Stimulated activated CD8-positive, alpha-beta memory T cell treated with anti-CD3 and anti-CD28 coated beads, Interleukin-4, amount 100 ng/mL, for 48 hours (primary cell): ENCODE measurements around the gene SIGMAR1.

Experiments
- DNase-seq: peaks from one replicate; pipeline ENCODE4 v3.0.0-alpha.2; 2020

SIGMAR1 gene

DNA sequence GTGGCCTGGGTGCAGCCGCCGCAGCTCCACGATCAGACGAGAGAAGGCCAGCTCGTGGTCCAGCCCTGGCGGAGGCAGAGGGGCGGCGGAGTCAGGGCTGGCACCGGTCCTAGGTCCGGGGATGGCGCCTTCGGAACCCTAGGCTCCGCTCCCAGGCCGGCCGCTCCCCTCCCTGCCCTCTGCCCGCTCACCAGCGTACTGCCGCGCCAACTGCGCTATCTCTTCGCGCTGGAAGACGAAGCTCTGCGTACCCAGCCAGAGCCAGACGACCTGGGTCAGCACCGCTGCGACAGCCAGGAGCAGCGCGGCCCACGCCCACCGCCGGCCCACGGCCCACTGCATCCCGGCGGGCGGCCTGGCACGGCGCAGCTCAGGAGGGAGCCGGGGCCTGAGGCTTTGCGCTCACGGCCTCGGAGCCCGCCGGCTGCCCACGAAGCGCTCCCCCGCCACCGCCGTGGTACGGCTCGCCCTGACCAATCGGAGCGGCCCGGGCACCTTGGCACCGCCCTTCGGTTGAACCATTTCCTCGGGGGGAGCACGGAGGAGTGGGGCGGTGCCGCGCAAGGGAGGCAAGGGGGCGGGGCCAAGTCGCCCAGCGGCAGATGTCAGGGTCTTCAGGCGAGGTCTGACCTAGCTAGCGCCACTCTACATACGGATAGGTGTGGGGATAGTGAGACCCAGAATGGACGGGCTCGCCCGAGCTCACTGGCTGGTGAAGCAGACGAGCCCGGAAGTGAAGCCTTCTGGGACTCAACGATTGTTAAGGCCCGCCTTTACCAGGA is at the start of gene SIGMAR1:
SIGMAR1 (minus strand) TSS at position 432 of the 782 bp plus-strand sequence; CDS start at position 342, 90 bp downstream.
- DNase-seq: peak; percentile 96

DNA sequence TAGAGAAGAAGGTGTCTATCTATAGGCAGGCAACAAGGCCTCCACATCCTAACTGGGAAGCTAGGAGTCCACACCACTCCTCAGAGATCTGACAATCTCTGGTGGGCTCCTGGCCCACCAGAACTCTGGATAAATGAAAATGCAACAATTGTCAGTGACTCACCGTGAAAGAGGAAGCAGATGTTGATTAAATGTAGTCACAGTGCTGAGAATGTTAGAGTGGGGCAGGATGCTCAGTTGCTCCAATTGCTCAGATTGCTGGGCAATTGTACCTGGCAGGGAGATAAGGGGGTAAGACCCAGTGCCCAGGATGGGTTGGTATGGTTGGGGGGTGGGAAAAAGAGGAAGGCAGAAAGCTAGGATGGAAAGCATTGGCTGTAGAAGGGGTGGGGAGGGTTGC is 49.1 kb upstream of the SIGMAR1 start:
- DNase-seq: no peak

DNA sequence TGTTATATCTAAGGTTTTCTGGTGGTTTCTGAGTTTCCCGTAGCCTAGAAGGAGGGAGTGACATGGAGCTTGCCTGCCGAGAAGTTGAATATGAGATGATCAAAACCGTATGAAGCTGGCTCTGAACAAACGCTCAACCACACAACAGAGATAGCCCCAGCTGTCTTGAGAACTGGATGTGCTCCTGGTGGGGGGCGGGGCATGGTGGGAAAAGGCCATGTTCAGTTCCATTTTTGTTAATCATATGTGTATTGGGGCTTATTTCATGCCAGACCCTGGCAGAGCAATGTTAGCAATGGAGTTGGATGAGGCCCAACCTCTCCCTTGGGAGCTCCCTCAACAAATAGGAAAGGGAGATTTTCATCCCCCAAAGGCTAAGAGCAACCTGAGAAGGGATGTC is 48.6 kb upstream of the SIGMAR1 start:
- DNase-seq: no peak

DNA sequence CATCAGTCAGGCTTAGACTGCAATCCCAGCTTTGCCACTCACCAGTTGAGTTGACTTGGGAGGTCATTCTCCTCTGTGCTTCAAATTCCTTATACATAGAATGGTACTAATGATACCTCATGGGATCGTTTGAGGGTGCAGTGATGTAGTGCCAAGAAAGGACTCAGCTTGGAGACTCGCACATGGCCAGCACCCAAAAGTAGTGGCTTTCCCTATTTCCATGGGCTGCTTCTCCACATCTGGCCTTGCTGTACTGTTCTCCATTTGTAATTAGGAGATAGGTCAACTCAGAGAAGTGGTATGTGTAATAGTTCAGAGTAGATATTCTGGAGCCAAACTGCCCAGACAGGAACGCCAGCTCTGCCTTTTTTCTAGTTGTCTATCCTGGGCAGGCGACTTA is 48.0 kb upstream of the SIGMAR1 start:
- DNase-seq: no peak

DNA sequence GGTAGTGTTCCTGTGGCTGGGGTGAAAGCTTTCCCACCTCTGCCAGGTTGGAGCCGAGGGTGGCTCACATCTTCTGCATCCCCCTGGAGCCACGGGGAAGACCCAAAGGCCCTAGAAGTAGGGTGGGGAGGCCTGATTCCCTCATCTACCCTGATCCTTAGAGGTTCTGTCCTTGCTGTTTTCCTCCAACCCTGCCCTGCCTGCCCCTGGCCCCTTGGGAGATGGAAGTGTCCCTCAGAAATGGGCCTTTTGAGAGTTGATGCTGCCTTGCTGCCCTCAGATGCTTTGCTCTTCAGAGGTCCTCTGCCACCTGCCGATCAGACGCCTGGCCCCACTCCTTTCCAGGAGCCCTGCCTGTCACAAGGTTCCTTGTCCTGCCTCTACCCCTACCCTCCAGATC is 47.2 kb upstream of the SIGMAR1 start:
- DNase-seq: no peak

DNA sequence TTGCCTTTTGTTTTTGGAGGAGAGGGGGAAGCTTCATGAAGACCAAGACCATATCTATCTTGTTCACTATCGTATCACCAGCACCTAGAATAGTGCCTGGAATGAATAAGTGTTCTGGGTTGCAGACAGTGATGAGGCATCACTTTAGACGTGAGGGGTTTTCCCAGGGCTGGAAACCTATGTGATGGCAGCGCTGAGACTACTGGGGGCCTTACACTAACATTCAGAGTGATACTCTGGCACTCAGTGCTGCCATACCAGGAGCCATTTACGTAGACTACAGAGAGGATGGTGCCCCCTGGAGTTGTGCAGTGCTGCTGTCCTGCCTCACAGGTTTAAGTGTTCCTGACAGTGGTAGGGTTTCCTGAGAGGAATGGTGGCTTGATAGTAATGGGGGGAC is 46.6 kb upstream of the SIGMAR1 start:
- DNase-seq: peak; percentile 51

DNA sequence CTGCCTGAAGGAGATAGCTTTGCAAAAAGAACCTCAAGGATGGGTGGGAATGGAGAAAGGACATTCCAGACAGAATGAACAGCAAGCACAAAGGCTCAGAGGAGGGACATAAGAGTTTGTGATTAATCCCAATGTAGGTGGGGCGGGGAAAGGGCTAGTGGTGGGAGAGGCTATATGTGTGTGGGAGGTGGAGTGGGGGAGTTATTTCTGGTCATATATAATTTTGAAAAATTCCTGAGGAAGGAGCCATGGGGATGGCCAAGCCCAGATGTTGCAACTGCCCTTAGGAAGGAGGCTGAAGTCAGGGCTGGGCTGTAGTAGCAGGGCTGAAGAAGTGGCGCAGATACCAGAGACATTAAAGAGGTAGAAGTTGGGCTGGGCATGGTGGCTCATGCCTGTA is 38.3 kb upstream of the SIGMAR1 start:
- no peak for DNase-seq

DNA sequence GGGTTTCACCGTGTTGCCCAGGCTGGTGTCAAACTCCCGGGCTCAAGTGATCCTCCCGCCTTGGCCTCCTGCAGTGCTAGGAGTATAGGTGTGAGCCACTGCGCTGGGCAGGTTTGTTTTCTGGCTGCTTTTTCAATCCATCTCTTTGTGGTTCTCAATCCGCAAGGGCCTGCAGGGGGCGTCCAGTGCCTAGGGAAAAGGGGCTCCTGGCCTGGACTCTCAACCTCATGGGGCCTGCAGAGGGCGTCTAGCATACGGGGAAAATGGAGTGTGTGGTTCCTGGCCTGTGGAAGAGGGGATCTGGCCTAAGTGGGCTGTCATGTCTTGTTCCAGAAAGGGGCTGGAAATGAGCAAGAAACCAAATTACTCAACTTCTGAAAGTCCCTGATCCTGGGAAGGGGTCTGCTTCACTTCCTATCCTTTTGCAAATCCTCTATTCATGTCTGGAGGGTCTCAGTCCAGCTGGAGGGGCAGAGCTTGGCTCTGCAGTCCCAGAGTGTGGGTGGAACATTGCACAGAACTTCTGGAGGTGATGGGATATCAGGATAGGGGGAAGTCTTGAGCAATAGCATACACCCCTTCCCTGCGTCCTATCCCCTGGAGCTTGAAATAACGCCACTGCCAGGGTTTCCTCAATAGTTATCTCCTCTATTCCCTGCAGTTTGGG is 37.6 kb upstream of the SIGMAR1 start:
- peak; percentile 81 for DNase-seq

DNA sequence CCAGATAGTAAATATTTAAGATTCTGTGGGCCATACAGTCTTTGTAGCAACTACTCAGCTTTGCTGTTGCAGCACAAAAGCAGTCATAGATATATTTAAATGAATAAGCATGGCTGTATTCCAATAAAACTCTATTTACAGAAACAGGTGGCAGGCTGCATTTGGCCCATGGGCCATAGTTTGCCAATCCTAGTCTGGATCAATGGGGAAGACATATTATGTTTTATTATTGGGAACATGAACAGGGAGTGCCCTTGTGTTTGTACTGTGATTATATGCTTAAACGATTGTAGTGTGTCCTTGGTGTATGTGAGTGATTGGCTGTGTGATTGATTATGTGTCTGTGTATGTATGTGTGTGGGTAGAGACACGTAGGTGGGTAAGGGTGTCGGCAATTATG is 36.9 kb upstream of the SIGMAR1 start:
- DNase-seq: no peak

DNA sequence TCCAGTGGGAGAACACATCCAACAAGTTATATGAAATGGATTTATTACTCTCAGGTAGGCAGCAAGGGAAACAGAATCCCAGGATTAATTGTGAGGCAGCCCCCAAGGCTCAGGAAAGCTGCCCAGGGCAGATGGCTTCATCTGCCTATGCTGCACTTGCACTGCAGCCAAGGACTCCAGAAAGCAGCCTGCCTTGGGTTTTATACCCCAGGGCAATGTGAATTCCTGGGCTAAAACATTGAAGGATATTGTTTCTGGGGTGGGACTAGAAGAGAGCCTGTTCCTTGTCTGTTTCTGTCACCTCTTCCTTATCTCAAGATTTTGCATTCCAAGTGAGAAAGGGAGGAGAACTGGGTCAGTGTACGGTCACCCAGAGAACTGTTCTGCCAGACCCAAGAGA is 33.7 kb upstream of the SIGMAR1 start:
- DNase-seq: no peak

DNA sequence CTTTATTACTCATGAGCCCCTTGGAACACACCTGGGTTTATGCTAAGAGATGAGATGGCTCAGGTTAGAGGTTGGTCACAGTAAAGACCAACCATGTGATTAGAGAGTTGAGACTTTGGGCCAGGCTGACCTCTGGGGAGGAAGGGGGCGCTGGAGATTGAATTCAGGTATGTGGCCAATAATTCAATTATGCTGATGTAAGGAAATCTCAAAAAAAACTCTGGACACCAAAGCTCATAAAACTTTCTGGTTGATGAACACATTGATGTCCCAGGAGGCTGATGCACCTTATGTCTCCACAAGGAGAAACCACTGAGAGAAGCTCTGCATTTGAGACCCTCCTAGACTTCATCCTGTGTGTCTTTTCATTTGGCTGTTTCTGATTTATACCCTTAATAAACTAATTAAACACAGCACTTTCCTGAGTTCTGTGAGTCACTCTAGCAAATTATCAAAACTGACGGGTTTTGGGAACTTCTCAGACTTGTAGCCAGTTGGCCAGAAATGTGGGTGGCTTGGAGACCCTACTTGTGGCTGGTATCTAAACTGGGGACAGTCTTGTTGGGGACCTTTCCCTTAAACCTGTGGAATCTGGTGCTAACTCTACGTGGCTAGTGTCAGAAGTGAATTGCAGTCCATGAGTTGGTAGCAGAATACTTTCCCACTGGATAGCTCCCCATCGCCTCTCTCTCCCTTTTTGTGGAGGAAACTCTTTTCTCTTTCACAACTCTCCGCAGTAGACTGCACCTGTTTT is 32.4 kb upstream of the SIGMAR1 start:
- no peak for DNase-seq

DNA sequence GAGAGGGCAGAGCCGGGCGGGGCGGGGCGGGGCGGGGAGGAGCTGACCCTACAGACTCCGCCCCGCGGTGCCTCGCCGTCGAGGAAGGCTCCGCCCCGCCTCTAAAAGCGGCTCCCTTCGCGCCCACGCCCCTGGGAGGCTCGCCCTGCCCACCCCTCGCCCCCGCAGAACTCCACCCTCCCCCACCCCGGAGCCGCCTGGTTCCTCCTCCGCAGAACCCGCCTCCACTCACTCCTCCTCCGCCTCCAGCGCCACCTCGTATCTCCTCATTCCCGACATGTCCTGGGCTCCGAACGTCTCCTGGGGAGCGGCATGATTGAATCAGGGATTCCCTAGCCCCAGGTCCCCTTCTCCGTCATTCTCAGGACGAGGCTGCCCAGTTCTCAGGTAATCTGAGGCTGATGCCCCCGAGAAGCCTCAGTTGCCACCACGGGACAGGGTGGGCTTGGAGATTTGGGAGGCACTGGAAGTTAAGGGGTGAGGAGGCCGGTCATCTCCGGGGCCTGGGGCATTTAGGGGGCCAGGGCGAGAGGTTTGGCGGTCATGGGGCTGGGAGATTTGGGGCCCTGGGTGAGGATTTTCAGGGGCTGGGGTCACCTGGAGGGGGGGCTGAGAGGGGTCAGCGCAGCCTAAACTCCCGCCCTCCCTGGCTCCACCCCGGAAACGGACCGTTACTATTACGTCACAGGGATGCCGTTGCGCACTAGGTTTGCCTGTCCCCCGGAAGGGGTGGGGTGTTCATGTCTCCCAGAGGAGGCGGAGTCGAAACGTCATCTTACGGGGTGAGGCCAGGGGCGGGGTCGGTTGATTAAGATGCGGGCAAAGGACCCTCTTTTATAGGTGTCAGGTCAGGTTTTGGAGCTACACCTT is 28.0 kb upstream of the SIGMAR1 start:
- DNase-seq: peak; percentile 93

DNA sequence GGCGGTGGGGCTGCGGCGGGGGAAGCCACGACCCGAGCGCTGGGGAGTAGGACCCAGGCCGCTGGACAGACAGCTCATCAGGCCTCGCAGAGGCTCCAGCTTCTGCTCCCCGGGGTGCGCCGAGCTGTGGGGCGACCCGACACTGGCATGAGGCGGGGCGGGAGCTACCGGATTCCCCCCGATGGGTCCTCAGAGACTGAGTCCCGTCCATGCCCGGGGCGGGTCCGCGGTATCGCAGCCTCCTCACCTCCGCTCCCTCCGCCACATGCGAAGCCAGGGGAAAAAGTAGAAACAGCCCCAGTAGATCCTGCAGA is 27.4 kb upstream of the SIGMAR1 start:
- DNase-seq: no peak

DNA sequence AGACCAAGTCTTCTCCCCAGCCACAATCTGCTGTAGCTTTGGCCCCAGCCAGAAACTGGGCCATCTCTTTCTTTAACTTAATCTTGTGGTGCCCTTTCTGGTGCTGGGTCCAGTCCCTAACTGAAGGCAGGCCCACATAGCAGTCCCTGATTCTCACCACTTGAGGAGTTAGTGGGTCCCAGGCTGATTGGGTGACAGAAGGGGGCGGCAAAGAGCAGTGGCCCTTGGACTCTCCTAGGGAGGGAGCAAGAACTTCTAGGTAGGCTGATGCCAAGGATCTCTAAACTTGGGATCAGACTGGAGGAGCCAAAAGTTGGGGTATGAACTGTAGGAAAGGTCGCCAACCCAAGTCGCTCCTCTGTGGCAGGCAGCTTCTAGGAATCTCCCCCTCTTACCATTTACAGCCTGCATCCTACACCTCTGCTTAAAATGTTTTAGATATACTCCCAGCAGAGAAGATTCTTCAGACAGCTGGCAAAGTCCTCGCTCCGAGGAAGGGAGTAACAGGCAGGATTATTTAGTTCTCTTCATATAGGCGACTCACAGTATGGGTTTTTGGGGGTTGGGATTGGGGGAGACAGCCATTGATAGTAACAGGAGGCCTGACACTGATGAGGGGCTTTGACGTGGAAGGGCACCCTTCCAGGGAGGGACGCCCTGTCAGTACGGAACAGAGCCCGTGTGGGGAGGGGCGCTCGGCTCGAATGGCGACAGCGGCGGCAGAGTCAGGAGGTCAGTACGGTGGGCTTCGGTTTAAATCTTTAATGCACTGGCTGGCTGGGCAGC is 26.9 kb upstream of the SIGMAR1 start:
- DNase-seq: peak; percentile 89

DNA sequence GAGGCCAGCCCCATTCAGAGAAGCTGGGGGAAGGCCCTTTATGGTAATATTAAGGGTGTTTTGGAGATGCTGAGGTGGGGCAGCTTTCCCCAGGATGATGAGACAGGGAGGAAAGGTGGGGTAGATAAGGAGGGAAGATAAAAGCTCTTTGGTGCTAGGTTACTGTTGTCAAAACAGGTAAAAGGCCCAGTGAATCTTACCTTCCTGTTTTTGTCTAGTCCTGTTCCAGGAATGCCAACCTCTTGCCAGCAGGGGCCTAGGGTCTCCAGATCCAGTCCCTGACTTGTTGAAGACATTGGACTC is 25.7 kb upstream of the SIGMAR1 start:
- DNase-seq: no peak

DNA sequence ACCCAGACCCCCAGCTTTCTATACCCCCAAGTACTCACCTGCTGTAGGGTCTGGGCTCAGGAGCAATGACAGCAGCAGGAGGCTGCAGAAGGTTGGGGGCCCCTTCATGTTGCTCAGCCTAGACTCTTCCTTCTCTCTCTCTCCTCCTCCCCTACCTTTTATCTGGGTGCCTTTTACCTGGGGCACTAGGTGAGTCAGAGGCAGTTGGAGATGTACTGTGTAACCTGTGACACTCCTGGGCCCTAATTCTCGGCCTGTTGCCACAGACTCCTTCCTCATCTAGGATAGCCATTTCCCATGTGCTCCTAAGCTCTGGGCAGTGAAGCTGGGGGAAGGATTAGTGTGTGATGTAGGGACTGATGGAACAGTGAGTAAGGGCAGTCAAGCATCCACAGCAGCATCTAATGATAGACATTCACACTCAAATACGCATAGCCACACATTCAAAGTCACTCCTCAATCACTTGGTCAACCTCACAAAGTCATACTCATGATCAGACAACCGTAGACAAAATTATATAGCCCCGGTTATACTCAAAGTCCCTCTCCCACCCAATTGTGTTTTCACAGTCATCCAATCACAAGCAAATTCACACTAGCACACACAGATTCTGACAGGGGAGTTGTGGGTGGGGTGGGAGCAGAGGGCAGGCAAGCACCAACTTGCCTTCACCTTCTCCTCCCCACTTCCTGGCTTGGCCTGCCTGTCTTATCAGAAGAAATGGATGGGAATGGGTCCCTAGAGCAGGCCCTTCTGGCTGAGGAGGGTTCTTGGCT is 25.1 kb upstream of the SIGMAR1 start, which contains the start of gene CCL27:
CCL27 (minus strand) TSS at position 132 of the 777 bp plus-strand sequence; CDS start at position 108, 24 bp downstream.
- DNase-seq: no peak

DNA sequence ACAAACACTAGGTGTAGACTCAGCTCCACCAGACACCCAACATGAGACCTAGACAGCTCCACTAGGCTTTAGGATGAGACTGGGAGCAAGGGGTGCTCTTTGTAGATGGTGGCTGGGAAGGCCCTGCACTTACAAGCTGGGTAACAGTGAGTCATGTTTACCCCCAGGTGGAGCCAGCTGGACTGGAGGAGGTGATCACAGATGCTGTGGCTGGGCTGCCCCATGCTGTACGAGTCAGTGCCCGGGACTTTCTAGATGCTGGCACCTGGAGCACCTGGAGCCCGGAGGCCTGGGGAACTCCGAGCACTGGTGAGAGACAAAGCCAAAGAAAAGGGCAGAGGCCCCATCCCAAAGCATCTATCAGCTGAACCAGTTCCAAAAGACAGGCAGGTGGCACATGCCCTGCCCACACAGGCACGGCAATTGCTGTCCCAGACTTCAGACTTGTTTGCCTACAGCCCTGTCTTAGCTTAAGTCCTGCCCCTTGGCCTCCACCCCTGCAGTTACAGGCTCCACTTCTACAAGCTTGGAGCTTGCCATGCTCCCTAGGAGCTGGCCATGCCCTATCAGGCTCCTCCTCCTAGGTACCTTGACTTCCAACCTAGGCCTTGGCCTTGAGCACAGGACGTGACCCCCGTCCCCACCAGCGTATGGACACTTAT is 22.1 kb upstream of the SIGMAR1 start:
- DNase-seq: no peak

DNA sequence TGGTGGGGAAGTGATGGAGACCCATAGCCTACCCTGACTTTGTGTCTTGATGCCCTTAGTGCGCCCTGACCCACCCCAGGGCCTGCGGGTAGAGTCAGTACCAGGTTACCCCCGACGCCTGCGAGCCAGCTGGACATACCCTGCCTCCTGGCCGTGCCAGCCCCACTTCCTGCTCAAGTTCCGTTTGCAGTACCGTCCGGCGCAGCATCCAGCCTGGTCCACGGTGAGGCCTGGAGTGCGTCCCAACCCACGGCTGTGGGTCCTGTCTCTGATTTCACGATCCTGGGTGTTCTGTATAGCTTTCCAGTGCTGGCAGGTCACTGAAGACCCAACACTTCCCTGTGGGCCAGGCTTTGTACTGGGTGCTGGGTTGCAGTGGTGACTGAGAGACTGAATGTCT is 20.9 kb upstream of the SIGMAR1 start:
- no peak for DNase-seq

DNA sequence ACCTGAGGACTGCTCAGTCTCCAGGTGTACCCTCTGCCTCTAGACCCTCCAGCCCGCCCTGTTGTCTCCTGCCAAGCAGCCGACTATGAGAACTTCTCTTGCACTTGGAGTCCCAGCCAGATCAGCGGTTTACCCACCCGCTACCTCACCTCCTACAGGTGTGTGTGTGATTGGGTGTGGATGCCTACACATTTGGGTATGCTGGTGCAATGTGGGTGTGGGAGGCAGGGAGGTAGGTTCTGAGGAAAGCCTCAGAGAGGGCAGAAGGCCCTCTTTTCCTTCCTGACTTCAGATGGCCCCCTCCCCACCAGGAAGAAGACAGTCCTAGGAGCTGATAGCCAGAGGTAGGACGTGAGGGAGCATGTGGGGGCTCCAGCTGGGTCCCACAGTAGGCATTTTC is 19.4 kb upstream of the SIGMAR1 start:
- no peak for DNase-seq

DNA sequence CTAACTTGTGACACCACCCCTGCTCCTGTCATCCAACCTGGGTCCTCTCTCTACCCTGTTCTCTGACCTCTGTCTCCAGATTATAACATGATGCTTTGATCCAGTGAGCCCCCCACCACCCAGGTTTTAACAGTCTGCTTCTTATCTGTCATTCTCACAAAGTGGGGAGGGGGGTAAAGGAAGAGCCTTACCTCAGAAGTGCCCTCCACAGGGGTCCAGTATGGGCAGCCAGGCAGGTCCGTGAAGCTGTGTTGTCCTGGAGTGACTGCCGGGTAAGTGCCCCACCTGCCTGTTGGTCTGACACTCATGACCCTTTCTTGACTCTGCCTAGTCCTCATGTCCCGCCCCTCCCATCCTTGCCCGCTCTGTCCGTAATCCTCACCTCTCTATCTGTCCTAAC is 17.8 kb upstream of the SIGMAR1 start:
- no peak for DNase-seq
